Measurements from ENCODE around the gene NPY4R2.
"Not testable (repeated sequence)": the region's sequence is repeated elsewhere in the genome, so short reads cannot be mapped to it uniquely, and the experiment has no call there.

GRCh38 chr10:47937634-47938033 is 19.2 kb downstream of the NPY4R2 start:
- not testable (repeated sequence) for TF ChIP-seq CTCF, POLR2A (IDR thresholded peaks at IDR 0.05)

All from Peyer's patch (tissue), 4 donors.